HG03469 (cell line): ENCODE results near the gene LILRA6.
"Not testable (repeated sequence)": the region's sequence is repeated elsewhere in the genome, so short reads cannot be mapped to it uniquely, and the experiment has no call there.

Experiments
- ATAC-seq: cut with Tn5 transposase; IDR thresholded peaks from one replicate; pipeline ENCODE4 v1.9.1; 2021; ENCODE audit warnings: mild to moderate bottlenecking, moderate library complexity, moderate number of reproducible peaks; ENCODE audit not compliant: unreplicated experiment

The LILRA6 gene

DNA sequence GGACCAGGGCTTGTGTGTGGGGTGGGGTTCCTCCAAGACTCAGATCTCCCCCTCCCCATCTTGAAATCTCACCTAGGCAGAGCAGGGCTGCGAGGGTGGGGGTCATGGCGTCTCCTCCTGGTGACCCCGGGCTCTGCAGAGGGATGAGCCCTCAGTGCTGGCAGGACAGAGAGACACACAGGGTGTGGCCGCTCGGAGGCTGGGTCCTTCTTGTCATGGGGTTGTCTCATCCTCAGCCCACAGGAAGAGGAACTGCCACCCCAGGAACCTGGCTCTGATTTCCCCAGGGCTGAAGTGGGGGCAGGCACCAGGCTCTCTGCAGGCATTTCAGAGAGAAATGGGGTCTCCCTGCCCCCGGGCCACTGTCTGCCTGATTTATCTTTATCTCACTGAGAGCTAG, at the start of gene LILRA6:
Gene LILRA6, minus strand, starts transcription at position 145 of the 400 bp plus-strand sequence.
- ATAC-seq = not testable (repeated sequence)

GRCh38 chr19:54289160-54289559, 46.6 kb upstream of the LILRA6 start:
- ATAC-seq = not testable (repeated sequence)

DNA sequence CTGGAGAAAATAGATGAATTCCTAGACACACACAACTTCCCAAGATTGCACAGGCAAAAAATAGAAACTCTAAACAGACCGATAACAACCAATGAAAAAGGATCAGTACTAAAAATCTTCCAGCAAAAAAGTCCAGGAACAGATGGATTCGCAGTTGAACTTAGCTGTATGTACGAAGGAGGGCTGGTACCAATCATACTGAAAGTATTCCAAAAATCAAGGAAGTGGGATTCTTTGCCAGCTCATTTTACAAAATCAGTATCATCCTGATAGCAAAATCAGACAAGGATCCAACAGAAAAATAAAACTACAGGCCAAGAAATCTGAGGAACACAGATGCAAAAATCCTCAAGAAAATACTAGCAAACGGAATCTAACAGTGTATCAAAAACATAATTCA, 44.9 kb upstream of the LILRA6 start:
- ATAC-seq = no peak

DNA sequence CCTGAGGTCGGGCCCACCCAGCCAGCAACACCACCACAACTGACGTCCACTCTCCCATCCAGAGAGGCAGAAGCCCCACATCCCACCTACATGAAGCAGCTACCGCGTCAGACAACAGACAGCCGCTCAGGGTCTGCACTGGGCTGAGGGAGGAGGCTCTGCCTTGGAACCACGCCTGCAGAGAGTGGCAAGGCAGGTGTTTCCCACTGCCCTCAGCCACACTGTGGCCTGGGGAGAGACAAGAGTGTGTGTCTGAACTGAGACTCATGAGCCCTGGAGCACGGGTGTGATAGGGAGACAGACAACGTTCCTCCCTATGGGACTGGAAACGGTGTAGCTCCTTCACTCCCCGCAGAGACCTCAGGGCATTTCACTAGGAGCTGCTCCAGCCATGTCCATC, 43.7 kb upstream of the LILRA6 start:
- ATAC-seq = not testable (repeated sequence)

DNA sequence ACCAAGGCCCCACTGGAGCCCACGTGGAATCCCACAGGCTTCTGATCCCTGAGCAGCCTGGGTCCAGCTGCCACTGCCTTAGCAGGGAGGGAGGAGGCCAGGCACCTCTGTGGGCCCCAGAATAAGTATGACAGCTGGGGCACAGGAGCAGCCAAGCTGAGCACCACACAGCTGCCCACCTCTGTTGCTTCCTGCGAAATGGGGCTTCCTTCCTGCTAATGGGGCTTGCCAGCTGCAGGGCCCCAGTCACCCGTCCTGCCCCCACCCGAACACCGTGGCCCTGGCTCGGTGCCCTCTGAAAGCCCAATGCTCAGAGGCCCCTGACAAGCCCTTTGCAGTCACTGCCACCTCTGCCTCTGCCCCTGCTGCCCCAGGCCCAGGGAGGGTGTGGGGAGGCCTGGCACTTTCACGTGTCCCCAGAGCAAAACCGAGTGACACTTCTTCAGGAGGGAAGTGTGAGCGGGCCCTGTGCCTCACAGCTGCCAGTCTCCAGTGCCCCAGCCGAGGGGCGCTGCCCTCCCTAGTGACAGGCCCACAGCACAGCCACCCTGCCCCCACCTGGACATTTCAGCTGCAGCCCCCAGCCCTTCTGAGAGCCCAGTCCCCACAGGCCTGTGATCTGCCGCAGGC, 43.0 kb upstream of the LILRA6 start:
- not testable (repeated sequence) for ATAC-seq

GRCh38 chr19:54282686-54283470, 40.3 kb upstream of the LILRA6 start:
- ATAC-seq = no peak

- not testable (repeated sequence) for ATAC-seq
Observed at GRCh38 chr19:54281729-54282075, 39.1 kb upstream of the LILRA6 start.

- no peak for ATAC-seq
Observed at GRCh38 chr19:54281007-54281728, 38.6 kb upstream of the LILRA6 start, which contains the start of gene LILRB2. TSS of gene LILRB2 (minus strand) at chr19:54281110. CDS start at chr19:54280496, 614 bp downstream.

GRCh38 chr19:54280441-54280840, 37.9 kb upstream of the LILRA6 start:
- ATAC-seq = not testable (repeated sequence)

GRCh38 chr19:54280025-54280424, 37.4 kb upstream of the LILRA6 start:
- ATAC-seq = not testable (repeated sequence)

- no peak for ATAC-seq
Observed at GRCh38 chr19:54279406-54279962, 36.9 kb upstream of the LILRA6 start.

- not testable (repeated sequence) for ATAC-seq
Observed at GRCh38 chr19:54278571-54279195, 36.1 kb upstream of the LILRA6 start.

DNA sequence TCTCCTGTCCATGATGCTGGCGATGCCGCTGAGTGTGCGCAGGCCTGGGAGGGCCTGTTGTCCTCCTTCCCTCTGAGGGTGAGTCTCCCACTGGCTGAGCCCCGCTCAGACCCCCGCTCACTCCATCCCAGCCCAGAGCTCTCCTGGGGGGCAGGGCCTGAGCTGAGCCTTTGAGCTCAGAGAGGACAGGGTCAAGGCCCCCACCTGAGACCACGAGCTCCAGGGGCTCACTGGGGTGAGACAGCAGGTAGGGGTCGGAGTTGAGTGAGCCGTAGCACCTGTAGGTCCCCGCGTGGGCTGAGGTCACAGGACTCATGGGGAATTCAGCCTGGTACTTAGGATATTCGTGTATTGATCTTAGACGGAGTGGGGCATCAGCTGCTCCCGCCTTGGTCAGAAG, 35.5 kb upstream of the LILRA6 start:
- ATAC-seq = not testable (repeated sequence)

GRCh38 chr19:54277111-54277615, 34.6 kb upstream of the LILRA6 start:
- not testable (repeated sequence) for ATAC-seq

DNA sequence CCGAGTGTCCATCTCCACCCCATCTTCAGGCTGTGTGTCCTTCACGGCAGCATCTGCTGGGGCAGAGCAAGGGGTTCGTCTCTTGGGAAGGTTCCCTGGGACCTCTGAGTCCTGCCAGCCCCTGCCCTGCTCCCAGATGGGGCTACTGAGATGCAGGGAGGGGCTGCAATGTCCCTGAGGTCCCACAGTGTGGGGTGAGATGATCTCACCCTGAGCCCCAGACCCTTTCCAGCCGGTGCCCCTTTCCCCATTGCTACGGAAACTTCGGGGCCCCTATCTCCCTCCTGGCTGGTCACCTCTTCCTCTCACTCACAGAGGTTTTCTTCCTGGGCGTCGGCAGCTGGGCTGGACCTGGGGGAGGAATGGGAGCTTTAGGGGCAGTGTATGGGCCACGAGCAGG, 33.4 kb upstream of the LILRA6 start:
- ATAC-seq = no peak

DNA sequence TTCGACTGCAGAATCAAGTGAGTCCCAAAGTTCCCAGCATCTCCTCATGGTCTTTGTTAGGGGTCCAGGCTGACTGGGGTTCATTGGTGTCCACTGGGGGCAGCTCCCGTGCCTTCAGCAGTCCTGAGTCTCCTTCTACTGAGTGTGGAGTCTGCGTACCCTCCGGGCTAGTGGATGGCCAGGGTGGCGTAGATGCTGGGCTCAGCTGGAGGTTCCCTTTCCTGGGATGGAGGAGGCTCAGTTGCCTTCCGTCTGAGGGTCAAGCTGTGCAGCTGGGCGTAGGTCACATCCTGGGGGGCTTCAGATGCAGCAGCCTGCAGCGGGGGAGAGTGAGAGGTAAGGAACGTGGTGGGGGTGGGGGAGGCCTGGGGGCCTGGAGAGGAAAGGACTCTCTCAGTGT, 31.9 kb upstream of the LILRA6 start:
- not testable (repeated sequence) for ATAC-seq

GRCh38 chr19:54273821-54274220, 31.2 kb upstream of the LILRA6 start:
- no peak for ATAC-seq

- ATAC-seq = not testable (repeated sequence)
Observed at GRCh38 chr19:54272181-54272580, 29.6 kb upstream of the LILRA6 start.

DNA sequence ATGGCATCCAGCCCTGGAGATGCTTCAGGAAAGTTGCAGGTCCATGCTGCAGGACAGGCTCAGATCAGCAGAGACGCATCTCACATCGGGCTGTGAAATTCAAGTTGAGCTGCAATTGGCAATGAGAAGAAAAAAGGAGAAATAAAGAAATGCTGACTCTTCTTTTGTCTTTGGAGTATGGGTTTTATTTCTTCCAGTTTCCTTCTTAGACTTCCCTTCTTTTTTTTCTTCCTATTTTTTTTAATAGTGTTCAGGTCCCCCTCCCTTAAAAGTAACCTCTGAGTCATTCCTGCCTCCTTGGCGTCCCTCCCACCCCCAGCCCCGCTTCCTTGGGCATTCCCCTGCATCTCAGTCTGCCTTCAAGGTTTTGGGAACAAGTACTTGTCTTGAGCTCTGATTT, 29.0 kb upstream of the LILRA6 start:
- not testable (repeated sequence) for ATAC-seq

DNA sequence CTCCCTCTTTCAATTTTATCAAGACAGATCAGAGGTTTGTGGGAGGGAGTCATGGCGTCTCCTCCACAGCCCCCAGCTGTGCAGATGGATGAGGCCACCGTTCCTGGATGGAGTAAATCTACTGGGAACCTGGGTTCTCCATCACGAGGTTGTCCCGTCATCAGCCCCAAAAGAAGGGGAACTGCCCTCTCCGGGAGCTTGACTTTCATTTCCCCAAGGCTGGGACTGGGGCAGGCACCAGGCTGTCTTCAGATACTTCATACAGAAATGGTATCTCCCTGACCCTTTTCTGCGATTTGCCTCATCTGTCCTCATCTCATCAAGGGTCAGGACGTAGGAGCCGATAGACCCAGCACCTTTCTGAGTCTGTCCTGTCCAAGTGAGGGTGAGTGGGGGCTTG, 28.5 kb upstream of the LILRA6 start:
- ATAC-seq = no peak

DNA sequence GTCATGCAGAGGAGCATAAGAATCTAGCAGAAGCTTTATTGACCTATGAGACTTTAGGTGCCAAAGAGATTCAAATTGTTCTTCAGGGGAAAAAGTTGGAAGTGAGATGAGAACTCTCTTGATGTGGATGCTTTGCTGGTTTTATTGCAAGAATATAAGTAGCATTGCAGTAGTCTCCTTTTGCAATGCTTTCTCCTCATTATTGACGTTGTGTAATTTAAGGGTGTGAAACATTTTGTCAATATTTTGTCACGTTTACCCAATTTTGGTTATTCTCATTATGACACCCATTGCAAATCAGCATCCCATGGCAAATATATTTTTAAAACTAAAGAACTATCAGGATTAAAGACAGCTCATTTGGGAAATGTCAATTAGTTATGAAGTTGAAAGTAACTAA, 26.3 kb upstream of the LILRA6 start:
- ATAC-seq = no peak
